GM23338 (cell line): Measurements from ENCODE around the gene MAP2K6. TPM values are rescaled to one million over a fixed set of nuclear protein-coding genes. Genes with fewer than 3 reads are reported as not detected.

ENCODE experiments used
- ATAC-seq: fragments of 200-7000 bp; cut with Tn5 transposase; 3 replicates; pipeline ENCODE4 v1.9.1; 2020
- DNase-seq: peaks from one replicate; pipeline ENCODE4 v3.0.0-alpha.2; 2015; ENCODE audit warnings: low spot score
- H2AFZ ChIP-seq: fragments of 200-600 bp; sonication (generic); 2 replicates; pipeline ENCODE4 v1.8.0; 2016; ENCODE audit warnings: antibody characterized with exemption, mild to moderate bottlenecking, moderate library complexity
- H3F3A ChIP-seq: fragments of 200-600 bp; sonication (generic); replicated peaks from 2 replicates; pipeline ENCODE4 v1.8.0; 2017; ENCODE audit warnings: antibody characterized with exemption, mixed run types, low read depth
- H3K27ac ChIP-seq: fragments of 200-600 bp; sonication (generic); 2 replicates; pipeline ENCODE4 v1.6.1; 2016; ENCODE audit warnings: low read depth
- H3K27me3 ChIP-seq: fragments of 200-600 bp; sonication (generic); 2 replicates; pipeline ENCODE4 v1.8.0; 2016; ENCODE audit warnings: mild to moderate bottlenecking, mixed run types, moderate library complexity; ENCODE audit not compliant: insufficient read depth
- H3K36me3 ChIP-seq: fragments of 200-600 bp; sonication (generic); 2 replicates; pipeline ENCODE4 v1.8.0; 2016; ENCODE audit warnings: mild to moderate bottlenecking; ENCODE audit not compliant: insufficient read depth
- H3K4me1 ChIP-seq: fragments of 200-600 bp; sonication (generic); 2 replicates; pipeline ENCODE4 v1.8.0; 2016; ENCODE audit warnings: mild to moderate bottlenecking, moderate library complexity; ENCODE audit not compliant: insufficient read depth
- H3K4me2 ChIP-seq: fragments of 200-600 bp; sonication (generic); 2 replicates; pipeline ENCODE4 v1.7.1; 2017; ENCODE audit warnings: mixed run types
- H3K4me3 ChIP-seq: fragments of 200-600 bp; sonication (generic); 2 replicates; pipeline ENCODE4 v1.6.1; 2016; ENCODE audit warnings: mixed run types
- H3K79me2 ChIP-seq: fragments of 200-600 bp; sonication (generic); replicated peaks from 2 replicates; pipeline ENCODE4 v1.8.0; 2017; ENCODE audit warnings: mild to moderate bottlenecking; ENCODE audit not compliant: insufficient read depth
- H3K9me2 ChIP-seq: fragments of 200-600 bp; sonication (generic); 2 replicates; pipeline ENCODE4 v1.8.0; 2017; ENCODE audit not compliant: insufficient read depth
- H4K20me1 ChIP-seq: fragments of 200-600 bp; sonication (generic); replicated peaks from 2 replicates; pipeline ENCODE4 v1.8.0; 2017; ENCODE audit warnings: mild to moderate bottlenecking; ENCODE audit not compliant: insufficient read depth
- H3K27ac Mint-ChIP-seq: 2 replicates; pipeline ENCODE4 v1.8.0; 2020; ENCODE audit warnings: inconsistent platforms, mild to moderate bottlenecking, moderate library complexity, mixed read lengths
- H3K27me3 Mint-ChIP-seq: 3 replicates; pipeline ENCODE4 v1.8.0; 2022; ENCODE audit warnings: low read depth, mild to moderate bottlenecking, moderate library complexity, mixed read lengths, inconsistent platforms; ENCODE audit not compliant: insufficient read depth, poor library complexity
- H3K36me3 Mint-ChIP-seq: 3 replicates; pipeline ENCODE4 v1.8.0; 2021; ENCODE audit warnings: low read depth, mild to moderate bottlenecking, inconsistent platforms, moderate library complexity, mixed read lengths
- H3K4me1 Mint-ChIP-seq: 3 replicates; pipeline ENCODE4 v1.8.0; 2020; ENCODE audit warnings: mild to moderate bottlenecking, inconsistent platforms, mixed read lengths
- H3K4me3 Mint-ChIP-seq: 3 replicates; pipeline ENCODE4 v1.8.0; 2021; ENCODE audit warnings: moderate library complexity, mild to moderate bottlenecking, inconsistent platforms, mixed read lengths
- H3K9me3 Mint-ChIP-seq: 3 replicates; pipeline ENCODE4 v1.8.0; 2020; ENCODE audit warnings: moderate library complexity, mild to moderate bottlenecking, inconsistent platforms, mixed read lengths
- CTCF ChIP-seq, 2 experiments: fragments of 200-600 bp in 1 of 2; sonication (generic) in 1 of 2; conservative IDR thresholded peaks; 2 replicates each; pipeline versions ENCODE4 v1.5.1 to v1.6.1; 2016 to 2017; ENCODE audit warnings: antibody characterized with exemption in 2 of 2, low read depth in 2 of 2, mild to moderate bottlenecking in 2 of 2, moderate library complexity in 1 of 2
- ETS1 ChIP-seq: IDR thresholded peaks from 2 replicates; pipeline ENCODE4 v1.6.1; 2016; ENCODE audit warnings: antibody characterized with exemption
- EZH2 ChIP-seq: fragments of 200-600 bp; sonication (generic); IDR thresholded peaks from one replicate; pipeline ENCODE4 v1.8.0; 2017; ENCODE audit warnings: antibody characterized with exemption, mild to moderate bottlenecking, low read depth; ENCODE audit not compliant: unreplicated experiment
- ZNF114 ChIP-seq: fragments of 250-450 bp; sonication (Bioruptor Pico); IDR thresholded peaks from 2 replicates; pipeline ENCODE4 v1.5.0; 2020; ENCODE audit warnings: mild to moderate bottlenecking, moderate library complexity
- ZNF331 ChIP-seq: fragments of 250-450 bp; sonication (Bioruptor Pico); IDR thresholded peaks from 2 replicates; pipeline ENCODE4 v1.5.0; 2020; ENCODE audit warnings: low read depth, mild to moderate bottlenecking, moderate library complexity
- polyA plus RNA-seq: library from polyadenylated mRNA; unstranded; fragments of >200 nt; fragmentation: Nextera tagmentation; extraction: Ambion mirVana; gene quantifications from 2 replicates; pipeline ENCODE4 v1.2.1, GENCODE V29; 2016
- total RNA-seq: library from RNA; depleted of rRNA; stranded (reverse); fragments of >200 nt; shearing (Covaris generic); gene quantifications from 2 replicates; pipeline ENCODE4 v1.2.3, GENCODE V29; 2014
- TF ChIP-seq, protein P1 (sequence below): fragments of 250-450 bp; sonication (Bioruptor Pico); IDR thresholded peaks from 2 replicates; pipeline ENCODE4 v1.5.0; 2020; ENCODE audit warnings: mild to moderate bottlenecking, moderate library complexity
- TF ChIP-seq, protein P2 (sequence below): IDR thresholded peaks from one replicate; pipeline ENCODE4 v1.6.1; 2018; ENCODE audit warnings: antibody characterized with exemption; ENCODE audit not compliant: unreplicated experiment

MAP2K6 gene
- total and polyA plus RNA-seq, 2 experiments from 2014 or later = 26.3 to 31.1 TPM

DNA sequence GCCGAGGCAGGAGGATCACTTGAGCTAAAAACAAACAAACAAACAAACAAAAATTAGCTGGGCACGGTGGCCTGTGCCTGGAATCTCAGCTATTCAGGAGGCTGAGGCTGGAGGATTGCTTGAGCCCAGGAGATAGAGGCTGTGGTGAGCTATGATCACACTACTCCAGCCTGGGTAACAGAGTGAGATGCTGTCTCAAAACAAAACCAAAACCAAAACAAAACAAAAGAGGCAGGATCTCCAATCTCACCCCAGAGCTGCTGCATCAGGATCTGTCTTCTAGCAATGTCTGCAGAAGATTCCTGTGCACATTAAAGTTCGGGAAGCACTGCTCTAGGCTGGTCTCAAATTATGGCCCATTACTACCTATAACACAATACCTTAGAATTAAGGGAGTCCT, 43.1 kb downstream of the MAP2K6 start:
- H3K9me2 ChIP-seq = peaks cover 9% of the 10 kb centered on the region; the same call in 1 of the 2 replicates
- no peaks in the 10 kb centered on the region for H3K9me3 Mint-ChIP-seq
- H3K4me3 Mint-ChIP-seq = no peak overlapping the region
- peaks cover 4% of the 10 kb centered on the region; the same call in 1 of the 2 replicates for H4K20me1 ChIP-seq
- no peaks in the 10 kb centered on the region for H3K36me3 ChIP-seq
- H3K27ac Mint-ChIP-seq = no peak overlapping the region
- peaks cover 52% of the 10 kb centered on the region for H3K79me2 ChIP-seq
- peaks cover 8% of the 10 kb centered on the region; the same call in 1 of the 2 replicates for H3F3A ChIP-seq
- no peak overlapping the region for H3K4me3 ChIP-seq
- H3K4me1 Mint-ChIP-seq = peaks cover 64% of the 10 kb centered on the region
- H3K27ac ChIP-seq = no peak overlapping the region
- peaks cover 40% of the 10 kb centered on the region for H3K4me1 ChIP-seq
- H3K27me3 Mint-ChIP-seq = peaks cover 7% of the 10 kb centered on the region
- TF ChIP-seq CTCF (conservative IDR thresholded peaks at IDR 0.05; ENCODE audit: low read depth in 2 of 2) (no peak), ZNF114 (CRISPR knock-in tag) (no peak), ZNF331 (CRISPR knock-in tag) (no peak), ETS1 (no peak), EZH2 (no peak)
- TF ChIP-seq, protein P1, sequence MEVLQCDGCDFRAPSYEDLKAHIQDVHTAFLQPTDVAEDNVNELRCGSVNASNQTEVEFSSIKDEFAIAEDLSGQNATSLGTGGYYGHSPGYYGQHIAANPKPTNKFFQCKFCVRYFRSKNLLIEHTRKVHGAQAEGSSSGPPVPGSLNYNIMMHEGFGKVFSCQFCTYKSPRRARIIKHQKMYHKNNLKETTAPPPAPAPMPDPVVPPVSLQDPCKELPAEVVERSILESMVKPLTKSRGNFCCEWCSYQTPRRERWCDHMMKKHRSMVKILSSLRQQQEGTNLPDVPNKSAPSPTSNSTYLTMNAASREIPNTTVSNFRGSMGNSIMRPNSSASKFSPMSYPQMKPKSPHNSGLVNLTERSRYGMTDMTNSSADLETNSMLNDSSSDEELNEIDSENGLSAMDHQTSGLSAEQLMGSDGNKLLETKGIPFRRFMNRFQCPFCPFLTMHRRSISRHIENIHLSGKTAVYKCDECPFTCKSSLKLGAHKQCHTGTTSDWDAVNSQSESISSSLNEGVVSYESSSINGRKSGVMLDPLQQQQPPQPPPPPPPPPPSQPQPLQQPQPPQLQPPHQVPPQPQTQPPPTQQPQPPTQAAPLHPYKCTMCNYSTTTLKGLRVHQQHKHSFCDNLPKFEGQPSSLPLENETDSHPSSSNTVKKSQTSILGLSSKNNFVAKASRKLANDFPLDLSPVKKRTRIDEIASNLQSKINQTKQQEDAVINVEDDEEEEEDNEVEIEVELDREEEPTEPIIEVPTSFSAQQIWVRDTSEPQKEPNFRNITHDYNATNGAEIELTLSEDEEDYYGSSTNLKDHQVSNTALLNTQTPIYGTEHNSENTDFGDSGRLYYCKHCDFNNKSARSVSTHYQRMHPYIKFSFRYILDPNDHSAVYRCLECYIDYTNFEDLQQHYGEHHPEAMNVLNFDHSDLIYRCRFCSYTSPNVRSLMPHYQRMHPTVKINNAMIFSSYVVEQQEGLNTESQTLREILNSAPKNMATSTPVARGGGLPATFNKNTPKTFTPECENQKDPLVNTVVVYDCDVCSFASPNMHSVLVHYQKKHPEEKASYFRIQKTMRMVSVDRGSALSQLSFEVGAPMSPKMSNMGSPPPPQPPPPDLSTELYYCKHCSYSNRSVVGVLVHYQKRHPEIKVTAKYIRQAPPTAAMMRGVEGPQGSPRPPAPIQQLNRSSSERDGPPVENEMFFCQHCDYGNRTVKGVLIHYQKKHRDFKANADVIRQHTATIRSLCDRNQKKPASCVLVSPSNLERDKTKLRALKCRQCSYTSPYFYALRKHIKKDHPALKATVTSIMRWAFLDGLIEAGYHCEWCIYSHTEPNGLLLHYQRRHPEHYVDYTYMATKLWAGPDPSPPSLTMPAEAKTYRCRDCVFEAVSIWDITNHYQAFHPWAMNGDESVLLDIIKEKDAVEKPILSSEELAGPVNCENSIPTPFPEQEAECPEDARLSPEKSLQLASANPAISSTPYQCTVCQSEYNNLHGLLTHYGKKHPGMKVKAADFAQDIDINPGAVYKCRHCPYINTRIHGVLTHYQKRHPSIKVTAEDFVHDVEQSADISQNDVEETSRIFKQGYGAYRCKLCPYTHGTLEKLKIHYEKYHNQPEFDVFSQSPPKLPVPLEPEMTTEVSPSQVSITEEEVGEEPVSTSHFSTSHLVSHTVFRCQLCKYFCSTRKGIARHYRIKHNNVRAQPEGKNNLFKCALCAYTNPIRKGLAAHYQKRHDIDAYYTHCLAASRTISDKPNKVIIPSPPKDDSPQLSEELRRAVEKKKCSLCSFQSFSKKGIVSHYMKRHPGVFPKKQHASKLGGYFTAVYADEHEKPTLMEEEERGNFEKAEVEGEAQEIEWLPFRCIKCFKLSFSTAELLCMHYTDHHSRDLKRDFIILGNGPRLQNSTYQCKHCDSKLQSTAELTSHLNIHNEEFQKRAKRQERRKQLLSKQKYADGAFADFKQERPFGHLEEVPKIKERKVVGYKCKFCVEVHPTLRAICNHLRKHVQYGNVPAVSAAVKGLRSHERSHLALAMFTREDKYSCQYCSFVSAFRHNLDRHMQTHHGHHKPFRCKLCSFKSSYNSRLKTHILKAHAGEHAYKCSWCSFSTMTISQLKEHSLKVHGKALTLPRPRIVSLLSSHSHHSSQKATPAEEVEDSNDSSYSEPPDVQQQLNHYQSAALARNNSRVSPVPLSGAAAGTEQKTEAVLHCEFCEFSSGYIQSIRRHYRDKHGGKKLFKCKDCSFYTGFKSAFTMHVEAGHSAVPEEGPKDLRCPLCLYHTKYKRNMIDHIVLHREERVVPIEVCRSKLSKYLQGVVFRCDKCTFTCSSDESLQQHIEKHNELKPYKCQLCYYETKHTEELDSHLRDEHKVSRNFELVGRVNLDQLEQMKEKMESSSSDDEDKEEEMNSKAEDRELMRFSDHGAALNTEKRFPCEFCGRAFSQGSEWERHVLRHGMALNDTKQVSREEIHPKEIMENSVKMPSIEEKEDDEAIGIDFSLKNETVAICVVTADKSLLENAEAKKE = no peak
- TF ChIP-seq, protein P2, sequence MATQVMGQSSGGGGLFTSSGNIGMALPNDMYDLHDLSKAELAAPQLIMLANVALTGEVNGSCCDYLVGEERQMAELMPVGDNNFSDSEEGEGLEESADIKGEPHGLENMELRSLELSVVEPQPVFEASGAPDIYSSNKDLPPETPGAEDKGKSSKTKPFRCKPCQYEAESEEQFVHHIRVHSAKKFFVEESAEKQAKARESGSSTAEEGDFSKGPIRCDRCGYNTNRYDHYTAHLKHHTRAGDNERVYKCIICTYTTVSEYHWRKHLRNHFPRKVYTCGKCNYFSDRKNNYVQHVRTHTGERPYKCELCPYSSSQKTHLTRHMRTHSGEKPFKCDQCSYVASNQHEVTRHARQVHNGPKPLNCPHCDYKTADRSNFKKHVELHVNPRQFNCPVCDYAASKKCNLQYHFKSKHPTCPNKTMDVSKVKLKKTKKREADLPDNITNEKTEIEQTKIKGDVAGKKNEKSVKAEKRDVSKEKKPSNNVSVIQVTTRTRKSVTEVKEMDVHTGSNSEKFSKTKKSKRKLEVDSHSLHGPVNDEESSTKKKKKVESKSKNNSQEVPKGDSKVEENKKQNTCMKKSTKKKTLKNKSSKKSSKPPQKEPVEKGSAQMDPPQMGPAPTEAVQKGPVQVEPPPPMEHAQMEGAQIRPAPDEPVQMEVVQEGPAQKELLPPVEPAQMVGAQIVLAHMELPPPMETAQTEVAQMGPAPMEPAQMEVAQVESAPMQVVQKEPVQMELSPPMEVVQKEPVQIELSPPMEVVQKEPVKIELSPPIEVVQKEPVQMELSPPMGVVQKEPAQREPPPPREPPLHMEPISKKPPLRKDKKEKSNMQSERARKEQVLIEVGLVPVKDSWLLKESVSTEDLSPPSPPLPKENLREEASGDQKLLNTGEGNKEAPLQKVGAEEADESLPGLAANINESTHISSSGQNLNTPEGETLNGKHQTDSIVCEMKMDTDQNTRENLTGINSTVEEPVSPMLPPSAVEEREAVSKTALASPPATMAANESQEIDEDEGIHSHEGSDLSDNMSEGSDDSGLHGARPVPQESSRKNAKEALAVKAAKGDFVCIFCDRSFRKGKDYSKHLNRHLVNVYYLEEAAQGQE = no peak
- peaks cover 15% of the 10 kb centered on the region; the same call in 1 of the 3 replicates for H3K36me3 Mint-ChIP-seq
- ATAC-seq = no peak
- no peak overlapping the region for H3K4me2 ChIP-seq
- no peak overlapping the region for H2AFZ ChIP-seq
- no peaks in the 10 kb centered on the region for H3K27me3 ChIP-seq
- no peak for DNase-seq
